ENCODE results near the gene PCLO.

PCLO gene

GRCh38 chr7:83162402-83163256 is at the start of gene PCLO:
PCLO (minus strand) TSS chr7:83162884; CDS start chr7:83162592, 292 bp downstream.
- DNase-seq = peak; percentile 95

- no peak for DNase-seq
Measured at GRCh38 chr7:83211685-83212084, 49.0 kb upstream of the PCLO start.

GRCh38 chr7:83210479-83210878 is 47.8 kb upstream of the PCLO start:
- DNase-seq = no peak

GRCh38 chr7:83204715-83205114 is 42.0 kb upstream of the PCLO start:
- DNase-seq = no peak

- DNase-seq = no peak
Measured at GRCh38 chr7:83201355-83201754, 38.7 kb upstream of the PCLO start.

GRCh38 chr7:83190659-83191389 is 28.1 kb upstream of the PCLO start:
- DNase-seq = no peak

- DNase-seq = no peak
Measured at GRCh38 chr7:83178796-83179195, 16.1 kb upstream of the PCLO start.

GRCh38 chr7:83178066-83178465 is 15.4 kb upstream of the PCLO start:
- no peak for DNase-seq

- no peak for DNase-seq
Measured at GRCh38 chr7:83173664-83174063, 11.0 kb upstream of the PCLO start.

- no peak for DNase-seq
Measured at GRCh38 chr7:83166781-83167180, 4.1 kb upstream of the PCLO start.

- DNase-seq = no peak
Measured at GRCh38 chr7:83161899-83162401, 734 bp downstream of the PCLO start.

- DNase-seq = no peak
Measured at GRCh38 chr7:83161186-83161585, 1.5 kb downstream of the PCLO start.

- no peak for DNase-seq
Measured at GRCh38 chr7:83159731-83160130, 3.0 kb downstream of the PCLO start.

- no peak for DNase-seq
Measured at GRCh38 chr7:83156006-83156405, 6.7 kb downstream of the PCLO start.

- no peak for DNase-seq
Measured at GRCh38 chr7:83155407-83155806, 7.3 kb downstream of the PCLO start.

GRCh38 chr7:83153419-83153818 is 9.3 kb downstream of the PCLO start:
- DNase-seq = no peak

GRCh38 chr7:83150310-83150709 is 12.4 kb downstream of the PCLO start:
- no peak for DNase-seq

- no peak for DNase-seq
Measured at GRCh38 chr7:83149466-83149865, 13.2 kb downstream of the PCLO start.

GRCh38 chr7:83148776-83149175 is 13.9 kb downstream of the PCLO start:
- no peak for DNase-seq

- no peak for DNase-seq
Measured at GRCh38 chr7:83143107-83143506, 19.6 kb downstream of the PCLO start.

GRCh38 chr7:83142365-83142764 is 20.3 kb downstream of the PCLO start:
- DNase-seq = no peak

GRCh38 chr7:83141927-83142326 is 20.8 kb downstream of the PCLO start:
- no peak for DNase-seq

GRCh38 chr7:83130623-83131545 is 31.8 kb downstream of the PCLO start:
- peak; percentile 64 for DNase-seq
